Endothelial cell of umbilical vein (primary cell): ENCODE results near the gene NKX2-3. TPM values are rescaled to one million over a fixed set of nuclear protein-coding genes. Genes with fewer than 3 reads are reported as not detected.

Experiments used
- BruUV-seq: library from RNA; stranded (reverse); fragments of 400-500 nt; replicated peaks from 2 replicates; lab custom pipeline; 2021; lab: Mats Ljungman, UMichigan
- CTCF ChIA-PET: fragments of 300-600, 350-600 bp; sonication (Branson Sonifier 250); formaldehyde crosslinking; loops from one replicate; lab custom pipeline; 2021; ENCODE audit warnings: antibody characterized with exemption, inconsistent platforms; lab: Charles Lee
- POLR2A ChIA-PET: fragments of 300-600, 350-600 bp; sonication (Branson Sonifier 250); formaldehyde crosslinking; loops from one replicate; lab custom pipeline; 2021; ENCODE audit warnings: antibody characterized with exemption, inconsistent platforms; lab: Charles Lee
- DNase-seq: peaks from one replicate; pipeline ENCODE4 v3.0.0-alpha.2; 2011; ENCODE audit warnings: low read depth, low spot score
- FAIRE-seq: peaks from 2 replicates; lab custom pipeline; 2011; peaks lifted over from hg19 to GRCh38; lab: Jason Lieb, UNC
- H2AFZ ChIP-seq: 2 replicates; pipeline ENCODE4 v1.6.0; 2012; ENCODE audit warnings: low read depth, low read length, control low read depth, inconsistent platforms
- H3K27ac ChIP-seq: 2 replicates; pipeline ENCODE4 v1.5.1; 2011; ENCODE audit warnings: low read depth, mild to moderate bottlenecking, control low read depth, low read length, moderate library complexity; ENCODE audit not compliant: insufficient read depth
- H3K27me3 ChIP-seq, 2 experiments: 2 replicates each; pipeline versions ENCODE4 v1.6.0 to v1.6.1; 2011; ENCODE audit warnings: low read length in 2 of 2, mixed read lengths in 1 of 2; ENCODE audit not compliant: control insufficient read depth in 2 of 2, insufficient read depth in 2 of 2
- H3K36me3 ChIP-seq, 2 experiments: 2 replicates in 1 of 2; 3 replicates in 1 of 2; pipeline ENCODE4 v1.5.1; 2011; ENCODE audit warnings: low read length in 2 of 2, mild to moderate bottlenecking in 1 of 2, moderate library complexity in 1 of 2; ENCODE audit not compliant: control insufficient read depth in 2 of 2, insufficient read depth in 2 of 2; ENCODE audit errors: extremely low read depth in 1 of 2
- H3K4me1 ChIP-seq: 3 replicates; pipeline ENCODE4 v1.5.1; 2011; ENCODE audit warnings: mild to moderate bottlenecking, low read length; ENCODE audit not compliant: control insufficient read depth, insufficient read depth; ENCODE audit errors: extremely low read depth
- H3K4me2 ChIP-seq: 2 replicates; pipeline ENCODE4 v1.6.1; 2011; ENCODE audit warnings: low read length, control low read depth, mixed read lengths; ENCODE audit not compliant: insufficient read depth
- H3K4me3 ChIP-seq, 3 experiments: fragments of 200-600 bp in 1 of 3; sonication (generic), shearing (Covaris generic) in 1 of 3; replicated peaks in 1 of 3; 2 replicates each; pipeline ENCODE4 v1.5.1; 2011 to 2016; ENCODE audit warnings: control low read depth in 3 of 3, low read length in 3 of 3, mild to moderate bottlenecking in 2 of 3, inconsistent platforms in 1 of 3, low read depth in 1 of 3, moderate library complexity in 1 of 3; ENCODE audit not compliant: insufficient read depth in 1 of 3
- H3K79me2 ChIP-seq: 2 replicates; pipeline ENCODE4 v1.6.0; 2012; ENCODE audit warnings: low read length, inconsistent platforms; ENCODE audit not compliant: control insufficient read depth, insufficient read depth
- H3K9ac ChIP-seq: replicated peaks from 2 replicates; pipeline ENCODE3; 2011; ENCODE audit warnings: low read length, control low read depth; ENCODE audit not compliant: insufficient read depth; ENCODE audit errors: extremely low read depth
- H3K9me1 ChIP-seq: replicated peaks from 3 replicates; pipeline ENCODE4 v1.6.0; 2011; ENCODE audit warnings: mild to moderate bottlenecking, low read length; ENCODE audit not compliant: control insufficient read depth, insufficient read depth; ENCODE audit errors: extremely low read depth
- H3K9me3 ChIP-seq: replicated peaks from 2 replicates; pipeline ENCODE4 v1.5.1; 2012; ENCODE audit warnings: low read length, inconsistent platforms; ENCODE audit not compliant: control insufficient read depth, insufficient read depth
- H4K20me1 ChIP-seq: replicated peaks from 2 replicates; pipeline ENCODE3; 2011; ENCODE audit warnings: mild to moderate bottlenecking, low read length; ENCODE audit not compliant: control insufficient read depth, insufficient read depth; ENCODE audit errors: extremely low read depth
- CTCF ChIP-seq, 2 donors: IDR thresholded peaks; 1 replicate in 1 of 2; 2 replicates in 1 of 2; pipeline ENCODE4 v1.5.1; 2011; ENCODE audit warnings: low read length in 2 of 2, mild to moderate bottlenecking in 2 of 2, moderate library complexity in 2 of 2, control low read depth in 1 of 2, inconsistent platforms in 1 of 2, low read depth in 1 of 2; ENCODE audit not compliant: insufficient read depth in 1 of 2; ENCODE audit errors: extremely low read depth in 1 of 2
- EZH2 ChIP-seq: IDR thresholded peaks from 2 replicates; pipeline ENCODE4 v1.6.1; 2012; ENCODE audit warnings: borderline replicate concordance, low read depth, mild to moderate bottlenecking, moderate library complexity, low read length, inconsistent platforms; ENCODE audit not compliant: severe bottlenecking
- GATA2 ChIP-seq: IDR thresholded peaks from 2 replicates; pipeline ENCODE4 v1.7.0; 2011; ENCODE audit warnings: low read depth, mild to moderate bottlenecking, moderate library complexity, mixed read lengths, low read length; ENCODE audit not compliant: insufficient read length, insufficient read depth
- JUN ChIP-seq: IDR thresholded peaks from 2 replicates; pipeline ENCODE4 v1.6.1; 2011; ENCODE audit warnings: borderline replicate concordance, low read depth; ENCODE audit not compliant: insufficient read length, insufficient read depth
- MYC ChIP-seq: IDR thresholded peaks from one replicate; pipeline ENCODE4 v1.6.1; 2011; ENCODE audit warnings: mild to moderate bottlenecking, low read depth, low read length
- POLR2A ChIP-seq: IDR thresholded peaks from 2 replicates; pipeline ENCODE4 v1.6.1; 2012; ENCODE audit warnings: low read depth, mild to moderate bottlenecking, control low read depth, low read length
- POLR2AphosphoS5 ChIP-seq: IDR thresholded peaks from 2 replicates; pipeline ENCODE4 v1.6.1; 2012; ENCODE audit warnings: low read depth, mild to moderate bottlenecking, control low read depth, low read length, moderate library complexity; ENCODE audit not compliant: insufficient read depth
- dilution Hi-C: fragments of 300-500 bp; cut with MboI; formaldehyde crosslinking; loops from one replicate; pipeline ENCODE4 v1.15.0; 2019; ENCODE audit warnings: low sequenced_read_pairs; ENCODE audit not compliant: extremely low pct_ligation_motif_present
- intact Hi-C: fragments of 100-400 bp; cut with micrococcal nuclease; formaldehyde crosslinking; loops from one replicate; pipeline ENCODE4 v1.10.0; 2022
- polyA plus RNA-seq, 4 experiments: library from polyadenylated mRNA; depleted of rRNA in 3 of 4; stranded (reverse) in 3 of 4; unstranded in 1 of 4; fragments of >200 nt; gene quantifications; 2 replicates each; pipeline versions ENCODE4 v1.2.1 to v1.2.3, GENCODE V29; 2011 to 2012; ENCODE audit warnings: missing spikeins in 1 of 4
- total RNA-seq: library from RNA; stranded (reverse); gene quantifications from 2 replicates; pipeline ENCODE4 v1.2.3, GENCODE V29; 2021

Gene NKX2-3
- total and polyA plus RNA-seq, 2 donors (not counting 3 experiments of a cell fraction or from before 2014, with no cell fraction given) = not detected

GRCh38 chr10:99524050-99524666 lies 8.6 kb upstream of the NKX2-3 start:
- FAIRE-seq (no peak), DNase-seq (no peak)
- peaks cover 97 to 99% of the 10 kb centered on the region in 2 experiments for H3K27me3 ChIP-seq
- no peaks in the 10 kb centered on the region for H3K79me2 ChIP-seq
- H3K27ac ChIP-seq = no peak overlapping the region
- CTCF ChIA-PET = interaction anchor here (0.9 to 2.5 kb wide), 4 partner anchors 21 to 88 kb away, joined by 3 to 14 read pairs (median 3); no protein-coding TSS in a partner anchor
- no peaks in the 10 kb centered on the region for H3K9me3 ChIP-seq
- H3K4me1 ChIP-seq = no peaks in the 10 kb centered on the region
- H3K9ac ChIP-seq = no peak overlapping the region
- no peaks in the 10 kb centered on the region for H3K9me1 ChIP-seq
- BruUV-seq = no TSS peak
- no peaks in the 10 kb centered on the region for H4K20me1 ChIP-seq
- dilution Hi-C loops = no loop called here
- H3K4me2 ChIP-seq = no peak overlapping the region
- no peak overlapping the region for H3K4me3 ChIP-seq
- POLR2A ChIA-PET = no interaction called here
- H2AFZ ChIP-seq = no peak overlapping the region
- intact Hi-C loops = no loop called here
- no peak for TF ChIP-seq POLR2AphosphoS5
- no peak for TF ChIP-seq CTCF (IDR thresholded peaks at IDR 0.05; ENCODE audit: extremely low read depth in 1 of 2, insufficient read depth in 1 of 2, low read depth in 1 of 2, low read length in 2 of 2)
- TF ChIP-seq JUN = no peak
- TF ChIP-seq POLR2A = no peak
- no peak for TF ChIP-seq MYC
- TF ChIP-seq EZH2 = no peak
- TF ChIP-seq GATA2 = no peak
- no peaks in the 10 kb centered on the region for H3K36me3 ChIP-seq
